ENCODE results near the gene ARHGAP32. TPM values are rescaled to one million over a fixed set of nuclear protein-coding genes. Genes with fewer than 3 reads are reported as not detected.

The ARHGAP32 gene
- total RNA-seq, 1 experiment from 2014 or later: 22.0 TPM

GRCh38 chr11:129236850-129237249 lies 44.7 kb upstream of the ARHGAP32 start:
- no peak for DNase-seq
- no CpG with 5 or more reads among the region's 1 CpG for WGBS (ENCODE audit: extremely low coverage, insufficient read length, low lambda C conversion rate)
- H2BK5ac ChIP-seq (ENCODE audit: insufficient read length, low read length): no peak overlapping the region
- no peak overlapping the region for H3K27ac ChIP-seq (ENCODE audit: insufficient read length, low read depth, low read length)
- H3K4me1 ChIP-seq (ENCODE audit: insufficient read depth, low read length): no peaks in the 10 kb centered on the region
- H2BK12ac ChIP-seq (ENCODE audit: insufficient read length, low read depth, low read length): no peak overlapping the region
- Mint-ChIP-seq H3K9me3 (no peaks in the 10 kb centered on the region), H3K27me3 (ENCODE audit: low read depth) (no peaks in the 10 kb centered on the region), H3K36me3 (ENCODE audit: insufficient read depth in 1 of 3, low read depth in 3 of 3) (peaks cover 0 to 7% (median 0%) of the 10 kb centered on the region in 3 experiments; a peak in 1 of 7 replicates), H3K4me1 (peaks cover 7 to 11% of the 10 kb centered on the region in 2 experiments), H3K4me3 (no peak overlapping the region), H3K27ac (no peak overlapping the region)
- no peak overlapping the region for H3K56ac ChIP-seq (ENCODE audit: insufficient read length, low read depth, low read length)
- no peaks in the 10 kb centered on the region for H3K23me2 ChIP-seq (ENCODE audit: insufficient read length, low read depth, low read length, poor library complexity, severe bottlenecking)
- H3K4ac ChIP-seq (ENCODE audit: low read depth, low read length): no peak overlapping the region
- H2AK5ac ChIP-seq (ENCODE audit: insufficient read length, low read length): no peak overlapping the region
- no peak overlapping the region for H3K23ac ChIP-seq (ENCODE audit: insufficient read length, low read depth, low read length)
- H4K8ac ChIP-seq (replicated peaks; ENCODE audit: insufficient read length, low read depth, low read length): no peak overlapping the region
- no peaks in the 10 kb centered on the region; the same call in 1 of the 2 replicates for H3K79me2 ChIP-seq (ENCODE audit: insufficient read depth, low read length)
- H4K5ac ChIP-seq (ENCODE audit: insufficient read length, low read depth, low read length): no peak overlapping the region
- no peak overlapping the region for H2BK15ac ChIP-seq (ENCODE audit: low read depth, low read length)
- no peak for TF ChIP-seq CTCF (conservative IDR thresholded peaks at IDR 0.05)
- H2BK20ac ChIP-seq (ENCODE audit: low read depth, low read length, poor library complexity, severe bottlenecking): no peak overlapping the region
- H3T11ph ChIP-seq (ENCODE audit: low read length): no peak overlapping the region
- H2BK120ac ChIP-seq (ENCODE audit: low read depth, low read length, poor library complexity, severe bottlenecking): no peak overlapping the region
- H2AFZ ChIP-seq (ENCODE audit: low read length): no peak overlapping the region
- H3K4me2 ChIP-seq (ENCODE audit: insufficient read depth, insufficient read length, low read length): no peak overlapping the region
- no peaks in the 10 kb centered on the region for H3K79me1 ChIP-seq (ENCODE audit: insufficient read depth, low read depth, low read length, poor library complexity, severe bottlenecking)
- no peak overlapping the region for H3K9ac ChIP-seq (ENCODE audit: extremely low read depth, insufficient read length, low read length)
- no peak overlapping the region for H4K91ac ChIP-seq (ENCODE audit: insufficient read length, low read depth, low read length)
- H3K18ac ChIP-seq (ENCODE audit: insufficient read length, low read depth, low read length): no peak overlapping the region
- H4K20me1 ChIP-seq (ENCODE audit: control insufficient read depth, insufficient read depth, insufficient read length): no peaks in the 10 kb centered on the region
- no peaks in the 10 kb centered on the region for H3K27me3 ChIP-seq (ENCODE audit: insufficient read depth, low read length)
- no peaks in the 10 kb centered on the region for H3K9me3 ChIP-seq (ENCODE audit: control insufficient read depth, low read depth, low read length)
- no peak overlapping the region for H3K14ac ChIP-seq (ENCODE audit: insufficient read depth, low read length)
